DLD1 (cell line): ENCODE data around the gene CALML5.
"Not testable (repeated sequence)": the region's sequence is repeated elsewhere in the genome, so short reads cannot be mapped to it uniquely, and the experiment has no call there.

Source experiments
- in situ Hi-C: cut with HindIII; loops from 2 replicates; pipeline ENCODE4 v1.10.0; 2017; ENCODE audit warnings: low sequenced_read_pairs

Gene CALML5

GRCh38 chr10:5485948-5486852 lies 13.2 kb downstream of the CALML5 start:
- in situ Hi-C loops, result no loop called here

- in situ Hi-C loops, result no loop called here
Observed at GRCh38 chr10:5485290-5485689, 14.1 kb downstream of the CALML5 start.

- in situ Hi-C loops, result no loop called here
Observed at GRCh38 chr10:5484205-5484604, 15.2 kb downstream of the CALML5 start.

- in situ Hi-C loops, result no loop called here
Observed at GRCh38 chr10:5482016-5482415, 17.4 kb downstream of the CALML5 start.

- in situ Hi-C loops, result no loop called here
Observed at GRCh38 chr10:5481121-5481520, 18.2 kb downstream of the CALML5 start.

GRCh38 chr10:5480162-5480941 lies 19.0 kb downstream of the CALML5 start:
- in situ Hi-C loops, result no loop called here

- in situ Hi-C loops, result no loop called here
Observed at GRCh38 chr10:5479481-5480161, 19.7 kb downstream of the CALML5 start.

GRCh38 chr10:5478694-5479305 lies 20.6 kb downstream of the CALML5 start:
- in situ Hi-C loops, result no loop called here

GRCh38 chr10:5477948-5478693 lies 21.2 kb downstream of the CALML5 start:
- in situ Hi-C loops, result no loop called here

GRCh38 chr10:5476918-5477525 lies 22.3 kb downstream of the CALML5 start:
- in situ Hi-C loops, result no loop called here

GRCh38 chr10:5475974-5476807 lies 23.2 kb downstream of the CALML5 start:
- in situ Hi-C loops, result not testable (repeated sequence)

- in situ Hi-C loops, result not testable (repeated sequence)
Observed at GRCh38 chr10:5475088-5475487, 24.3 kb downstream of the CALML5 start.

GRCh38 chr10:5474642-5475041 lies 24.7 kb downstream of the CALML5 start:
- in situ Hi-C loops, result not testable (repeated sequence)

- in situ Hi-C loops, result no loop called here
Observed at GRCh38 chr10:5470062-5470751, 29.2 kb downstream of the CALML5 start.

GRCh38 chr10:5469353-5470061 lies 29.9 kb downstream of the CALML5 start:
- in situ Hi-C loops, result no loop called here

- in situ Hi-C loops, result no loop called here
Observed at GRCh38 chr10:5468262-5469106, 30.9 kb downstream of the CALML5 start.
